CD4-positive, alpha-beta T cell treated with Interleukin-6 for 4 hours (primary cell): ENCODE data around the gene FEM1B.
A peak's percentile ranks its signal among the peaks of the same experiment; 100 is the strongest.

ENCODE experiments used
- DNase-seq: peaks from one replicate; pipeline ENCODE4 v3.0.0-alpha.2; 2020; ENCODE audit warnings: mixed read lengths

The FEM1B gene

GRCh38 chr15:68326711-68327354 lies 49.3 kb downstream of the FEM1B start:
- peak; percentile 3 for DNase-seq

- DNase-seq, result peak; percentile 15
Observed at GRCh38 chr15:68328443-68328842, 50.9 kb downstream of the FEM1B start.

GRCh38 chr15:68328964-68329363 lies 51.4 kb downstream of the FEM1B start:
- DNase-seq, result no peak

GRCh38 chr15:68330416-68330815 lies 52.9 kb downstream of the FEM1B start:
- DNase-seq, result no peak

GRCh38 chr15:68330901-68331300 lies 53.4 kb downstream of the FEM1B start:
- DNase-seq, result no peak

GRCh38 chr15:68332266-68332665 lies 54.7 kb downstream of the FEM1B start:
- no peak for DNase-seq

GRCh38 chr15:68333775-68334470 lies 56.4 kb downstream of the FEM1B start:
- DNase-seq, result no peak

- no peak for DNase-seq
Observed at GRCh38 chr15:68334661-68335124, 57.1 kb downstream of the FEM1B start.

GRCh38 chr15:68335251-68335650 lies 57.7 kb downstream of the FEM1B start:
- DNase-seq, result no peak

- no peak for DNase-seq
Observed at GRCh38 chr15:68335655-68336054, 58.1 kb downstream of the FEM1B start.

- DNase-seq, result no peak
Observed at GRCh38 chr15:68336516-68336915, 59.0 kb downstream of the FEM1B start.

- no peak for DNase-seq
Observed at GRCh38 chr15:68337826-68338225, 60.3 kb downstream of the FEM1B start.

- no peak for DNase-seq
Observed at GRCh38 chr15:68339481-68339880, 61.9 kb downstream of the FEM1B start.

- no peak for DNase-seq
Observed at GRCh38 chr15:68340726-68341671, 63.5 kb downstream of the FEM1B start.

GRCh38 chr15:68341760-68342725 lies 64.5 kb downstream of the FEM1B start:
- no peak for DNase-seq

- DNase-seq, result no peak
Observed at GRCh38 chr15:68343579-68344225, 66.2 kb downstream of the FEM1B start.

- DNase-seq, result no peak
Observed at GRCh38 chr15:68344600-68344999, 67.1 kb downstream of the FEM1B start.
